GM18951 (cell line): ENCODE results near the gene CUEDC1.

ENCODE experiments used
- POLR2A ChIP-seq: IDR thresholded peaks from 4 replicates; pipeline ENCODE4 v1.6.1; 2011; ENCODE audit warnings: mild to moderate bottlenecking; ENCODE audit not compliant: insufficient read length, insufficient read depth; ENCODE audit errors: extremely low read depth
- in situ Hi-C: fragments of 300-500 bp; cut with MboI; formaldehyde crosslinking; loops from one replicate; pipeline ENCODE4 v1.12.0; 2022; ENCODE audit warnings: low sequenced_read_pairs, mixed read lengths, inconsistent platforms; ENCODE audit not compliant: unreplicated experiment

CUEDC1 gene

GRCh38 chr17:57842280-57842679 lies 112.9 kb downstream of the CUEDC1 start:
- TF ChIP-seq POLR2A, result no peak
- in situ Hi-C loops, result no loop called here

- no peak for TF ChIP-seq POLR2A
- in situ Hi-C loops, result no loop called here
Measured at GRCh38 chr17:57839571-57839923, 115.7 kb downstream of the CUEDC1 start.

GRCh38 chr17:57838857-57839570 lies 116.2 kb downstream of the CUEDC1 start:
- in situ Hi-C loops, result no loop called here
- TF ChIP-seq POLR2A, result no peak

DNA sequence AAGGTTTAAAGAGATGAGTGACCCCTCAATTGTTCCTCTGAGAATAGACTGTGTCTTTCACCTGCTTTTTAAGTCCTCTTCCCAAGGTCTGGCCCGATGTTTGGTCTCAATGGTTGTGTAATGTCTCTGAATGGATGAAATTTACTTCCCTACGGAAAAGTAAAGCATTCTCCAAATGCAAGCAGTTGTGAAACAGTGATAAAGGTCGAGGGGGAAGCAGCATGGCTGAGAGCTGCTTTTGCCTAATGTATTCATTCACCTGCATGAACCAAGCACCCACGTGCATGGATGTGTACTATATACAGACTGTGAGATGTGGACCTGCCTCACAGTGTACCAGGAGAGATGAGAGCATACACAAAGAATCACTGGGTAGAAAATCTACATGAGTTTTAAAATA lies 116.8 kb downstream of the CUEDC1 start:
- in situ Hi-C loops, result no loop called here
- no peak for TF ChIP-seq POLR2A

GRCh38 chr17:57835333-57835900 lies 119.8 kb downstream of the CUEDC1 start:
- TF ChIP-seq POLR2A, result no peak
- in situ Hi-C loops, result no loop called here

DNA sequence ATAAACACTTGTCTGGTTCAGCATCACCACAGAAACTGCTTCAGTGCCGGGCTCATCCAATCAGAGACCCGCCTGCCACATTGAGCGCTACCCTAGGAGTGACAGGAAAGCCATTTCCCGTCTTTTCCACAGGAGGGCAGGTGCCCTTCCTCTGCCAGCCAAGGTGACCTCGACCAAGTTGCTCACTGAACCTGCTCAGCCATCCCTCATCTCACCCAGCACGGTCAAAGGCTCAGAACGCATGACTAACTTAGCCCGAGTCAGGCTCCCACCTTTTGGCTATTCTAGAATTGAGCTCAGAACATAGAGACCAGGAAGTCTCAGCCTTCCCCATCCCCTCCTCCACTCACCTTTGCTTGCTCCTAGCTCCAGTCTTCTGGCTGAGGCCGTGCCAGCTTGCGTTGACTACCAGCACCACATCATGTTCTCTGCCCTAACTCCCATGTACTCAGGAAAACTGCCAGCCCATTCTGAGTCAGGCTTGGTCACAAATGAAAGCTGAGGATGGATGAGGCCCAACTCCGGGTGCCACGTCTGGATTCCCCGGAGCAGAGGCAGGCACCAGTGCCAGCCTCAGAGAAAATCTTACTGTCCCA lies 121.0 kb downstream of the CUEDC1 start:
- in situ Hi-C loops, result no loop called here
- TF ChIP-seq POLR2A, result no peak

GRCh38 chr17:57833179-57833939 lies 121.9 kb downstream of the CUEDC1 start:
- no peak for TF ChIP-seq POLR2A
- in situ Hi-C loops, result no loop called here

DNA sequence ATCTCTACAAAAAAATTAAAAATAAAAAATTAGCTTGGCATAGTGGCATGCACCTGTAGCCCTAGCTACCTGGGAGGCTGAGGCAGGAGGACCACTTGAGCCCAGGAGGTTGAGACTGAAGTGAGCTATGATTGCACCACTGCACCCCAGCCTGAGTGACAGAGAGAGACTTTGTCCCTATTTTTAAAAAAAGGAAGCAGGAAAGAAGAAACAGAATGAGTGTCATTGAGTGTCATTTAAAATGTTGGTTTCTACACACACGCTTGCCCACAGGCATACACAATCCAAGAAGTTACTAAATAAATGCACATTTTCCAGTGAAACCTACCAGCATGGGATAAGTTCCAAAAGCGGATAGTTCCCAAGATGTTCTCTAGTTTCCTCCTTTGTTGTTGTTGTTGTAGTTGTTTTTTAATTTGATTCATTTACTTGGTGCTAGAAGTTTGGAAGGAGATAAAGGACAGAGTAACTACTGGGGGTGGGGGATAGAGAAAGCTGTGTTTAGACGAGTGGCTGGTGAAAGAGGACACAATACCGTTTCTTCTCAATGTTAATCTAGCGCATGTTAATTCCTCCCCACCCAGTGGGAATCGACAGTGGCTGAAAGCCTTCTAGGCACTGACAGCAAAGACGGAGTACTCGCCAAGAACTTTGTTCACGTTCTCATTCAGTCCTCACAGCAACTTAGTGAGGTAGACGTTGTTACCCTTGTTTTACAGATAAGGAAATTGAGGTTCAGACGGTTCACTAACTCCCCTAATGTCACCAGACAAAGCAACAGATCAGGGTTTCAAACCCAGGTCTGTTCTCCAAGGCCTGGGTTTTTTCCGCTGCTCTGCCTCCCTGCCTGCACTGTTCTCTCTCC lies 122.7 kb downstream of the CUEDC1 start:
- no peak for TF ChIP-seq POLR2A
- in situ Hi-C loops, result no loop called here

DNA sequence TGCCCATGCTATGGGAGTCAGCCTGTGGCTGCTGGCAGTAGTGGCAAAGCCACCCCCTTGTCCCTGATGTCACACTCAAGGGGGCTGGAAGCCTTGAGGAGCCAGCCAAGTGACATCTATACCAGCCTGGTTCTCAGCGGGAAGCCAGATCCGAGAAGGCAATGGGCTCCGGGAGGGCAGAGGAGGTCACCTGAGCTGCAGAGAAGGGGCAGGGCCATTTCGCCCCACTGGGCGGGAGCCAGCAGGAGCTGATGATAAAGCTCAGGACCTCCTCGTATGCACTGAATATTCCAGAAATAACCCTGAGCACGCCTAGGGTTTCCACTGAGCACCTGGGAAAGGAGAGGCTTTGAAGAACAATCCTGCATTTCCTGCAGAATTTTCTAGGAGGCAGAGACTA lies 124.3 kb downstream of the CUEDC1 start:
- TF ChIP-seq POLR2A, result no peak
- in situ Hi-C loops, result no loop called here

GRCh38 chr17:57823469-57824401 lies 131.5 kb downstream of the CUEDC1 start:
- no peak for TF ChIP-seq POLR2A
- in situ Hi-C loops, result no loop called here

- in situ Hi-C loops, result no loop called here
Measured at GRCh38 chr17:57819867-57820266, 135.3 kb downstream of the CUEDC1 start.

GRCh38 chr17:57819285-57819684 lies 135.9 kb downstream of the CUEDC1 start:
- in situ Hi-C loops, result no loop called here
- TF ChIP-seq POLR2A, result no peak

More at GRCh38 chr17:57819867-57820266, 135.3 kb downstream of the CUEDC1 start:
- no peak for TF ChIP-seq POLR2A
